Activated T-helper 1 cell treated with anti-CD3 and anti-CD28 coated beads, Interleukin-2, amount 50 U/mL, for 16 hours (primary cell): ENCODE results near the gene LONRF2.
A peak's percentile ranks its signal among the peaks of the same experiment; 100 is the strongest.

ENCODE experiments used
- DNase-seq, 2 donors: peaks; one replicate each; pipeline ENCODE4 v3.0.0-alpha.2; 2020; ENCODE audit warnings: low read depth in 1 of 2, low spot score in 1 of 2

LONRF2 gene

GRCh38 chr2:100276716-100277115, 45.6 kb downstream of the LONRF2 start:
- no peak for DNase-seq

- DNase-seq: no peak
Observed at GRCh38 chr2:100275200-100275589, 47.1 kb downstream of the LONRF2 start.

DNA sequence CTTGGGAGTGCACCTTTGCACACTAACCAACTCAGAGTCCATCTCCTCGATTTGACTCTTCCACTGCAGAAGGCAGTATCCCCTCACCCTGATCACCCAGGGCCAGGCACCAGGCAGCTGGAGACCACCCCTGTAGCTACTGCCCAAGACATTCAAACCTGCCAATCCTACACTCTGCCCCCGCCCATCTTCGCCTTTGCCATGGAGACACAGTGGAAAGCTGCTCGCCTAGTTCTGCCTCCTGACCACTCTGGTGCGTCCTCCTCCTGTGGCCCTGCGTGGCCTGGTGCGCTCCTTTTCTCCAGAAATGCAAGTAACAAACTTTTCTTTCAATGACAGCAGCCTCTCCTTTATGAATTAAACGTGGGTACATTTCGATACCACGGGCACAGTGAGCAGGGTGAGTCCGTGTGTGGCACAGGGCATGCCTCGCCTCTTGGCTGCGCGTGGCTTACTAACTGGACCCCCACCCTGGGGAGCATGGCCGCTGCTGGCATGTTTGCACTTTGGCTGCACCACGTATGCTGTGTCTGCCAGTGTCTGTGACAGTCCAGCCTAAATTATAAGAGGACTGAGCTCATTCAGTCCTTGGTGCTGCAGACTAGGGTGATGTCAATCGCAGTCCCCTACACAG, 47.6 kb downstream of the LONRF2 start:
- no peak for DNase-seq

- DNase-seq: no peak
Observed at GRCh38 chr2:100274076-100274475, 48.2 kb downstream of the LONRF2 start.

DNA sequence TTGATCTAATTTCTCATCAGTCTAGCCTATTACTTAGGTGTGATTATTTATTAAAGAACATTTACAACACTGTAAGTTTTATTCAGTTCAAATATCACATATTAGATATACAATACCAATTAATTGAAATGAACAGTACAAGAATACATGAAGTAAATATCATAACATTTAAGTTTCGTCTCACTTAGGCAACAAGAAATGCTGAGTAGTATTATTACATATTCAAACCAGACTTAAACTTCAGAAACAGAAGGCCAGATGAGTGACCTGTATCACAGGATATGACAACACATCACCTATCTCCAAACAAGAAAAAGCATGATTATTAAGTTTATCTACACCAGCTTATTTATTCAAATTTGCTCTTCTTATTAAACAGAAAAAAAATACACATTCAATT, 48.9 kb downstream of the LONRF2 start:
- DNase-seq: no peak

DNA sequence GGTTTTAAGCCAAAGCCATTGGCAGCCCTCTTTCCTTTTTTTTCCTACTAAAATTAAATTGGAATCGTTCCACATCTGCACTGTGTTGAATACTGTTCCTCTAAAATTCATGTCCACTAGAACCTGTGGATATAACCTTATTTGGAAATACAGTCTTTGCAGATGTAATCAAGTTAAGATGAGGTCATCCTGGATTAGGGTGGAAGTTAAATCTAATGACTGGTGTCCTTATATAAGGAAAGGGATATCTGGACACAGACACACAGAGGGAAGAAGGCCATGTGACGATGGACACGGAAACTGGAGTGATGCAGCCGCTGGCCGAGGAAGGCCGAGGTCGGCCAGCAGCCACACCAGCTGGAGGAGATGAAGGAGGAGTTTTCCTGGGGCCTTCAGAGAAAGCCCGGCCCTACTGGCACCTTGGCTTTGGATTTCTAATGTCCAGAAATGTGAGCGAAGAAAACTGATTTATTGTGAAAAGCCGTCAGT, 49.4 kb downstream of the LONRF2 start:
- DNase-seq: no peak

- no peak for DNase-seq
Observed at GRCh38 chr2:100271210-100271609, 51.1 kb downstream of the LONRF2 start.

DNA sequence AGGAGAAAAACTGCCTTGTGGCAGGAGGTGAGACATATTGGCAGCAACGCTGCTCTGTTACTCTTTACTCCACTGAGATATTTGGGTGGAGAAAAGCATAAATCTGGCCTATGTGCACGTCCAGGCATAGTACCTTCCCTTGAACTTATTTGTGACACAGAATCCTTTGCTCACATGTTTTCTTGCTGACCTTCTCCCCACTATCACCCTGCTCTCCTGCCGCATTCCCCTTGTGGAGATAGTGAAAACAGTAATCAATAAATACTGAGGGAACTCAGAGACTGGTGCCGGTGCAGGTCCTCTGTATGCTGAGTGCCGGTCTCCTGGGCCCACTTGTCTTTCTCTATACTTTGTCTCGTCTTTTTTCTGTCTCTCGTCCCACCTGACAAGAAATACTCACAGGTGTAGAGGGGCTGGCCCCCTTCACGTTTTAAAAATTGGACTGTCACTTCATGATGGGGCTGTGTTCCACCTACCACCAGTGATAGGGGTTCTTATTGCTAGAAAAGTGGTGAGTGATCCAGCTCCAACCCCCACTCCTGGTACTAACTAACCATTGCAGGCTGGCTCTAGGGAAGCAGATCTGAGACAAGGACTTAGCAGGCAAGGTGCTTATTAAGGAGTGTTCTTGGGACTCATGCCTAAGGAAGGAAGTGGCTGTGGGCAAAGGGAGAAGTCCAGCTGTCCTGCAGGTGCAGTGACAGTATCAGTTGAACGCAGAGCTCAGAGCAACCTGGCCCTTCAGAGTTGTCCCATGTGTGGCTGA, 51.7 kb downstream of the LONRF2 start:
- no peak for DNase-seq

DNA sequence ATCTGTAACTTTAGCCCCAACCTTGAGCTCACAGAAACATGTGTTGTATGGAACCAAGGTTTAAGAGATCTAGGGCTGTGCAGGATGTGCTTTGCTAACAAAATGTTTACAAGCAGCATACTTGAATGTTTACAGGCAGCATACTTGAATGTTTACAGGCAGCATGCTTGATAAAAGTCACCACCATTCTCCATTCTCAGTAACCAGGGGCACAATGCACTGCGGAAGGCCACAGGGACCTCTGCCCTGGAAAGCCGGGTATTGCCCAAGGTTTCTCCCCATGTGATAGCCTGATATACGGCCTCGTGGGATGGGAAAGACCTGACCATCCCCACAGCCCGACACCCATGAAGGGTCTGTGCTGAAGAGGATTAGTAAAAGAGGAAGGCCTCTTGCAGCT, 52.4 kb downstream of the LONRF2 start:
- DNase-seq: no peak

- no peak for DNase-seq
Observed at GRCh38 chr2:100268986-100269385, 53.3 kb downstream of the LONRF2 start.

DNA sequence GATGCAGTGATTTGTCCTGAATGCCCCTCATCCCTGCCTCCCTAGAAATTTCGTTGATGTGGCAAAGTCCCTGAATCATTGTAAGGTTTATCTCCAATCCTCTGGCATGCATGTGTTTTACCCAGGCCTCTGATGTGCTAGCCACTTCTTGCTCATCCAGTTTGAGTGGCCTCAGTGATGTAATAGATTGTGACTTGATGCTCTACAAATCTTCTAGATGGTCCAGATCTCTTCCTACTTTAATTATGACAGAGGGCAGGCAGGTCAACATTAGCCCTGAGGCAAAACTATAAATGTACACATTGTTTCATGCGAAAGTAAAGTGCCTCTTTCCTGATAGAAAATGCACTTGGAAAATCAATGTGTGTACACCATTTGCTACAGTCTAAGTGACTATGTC, 54.5 kb downstream of the LONRF2 start:
- no peak for DNase-seq

GRCh38 chr2:100266126-100266525, 56.2 kb downstream of the LONRF2 start:
- no peak for DNase-seq

- no peak for DNase-seq
Observed at GRCh38 chr2:100265226-100265625, 57.1 kb downstream of the LONRF2 start.

- DNase-seq: no peak
Observed at GRCh38 chr2:100264651-100265050, 57.6 kb downstream of the LONRF2 start.

- DNase-seq: no peak
Observed at GRCh38 chr2:100264121-100264520, 58.2 kb downstream of the LONRF2 start.

- DNase-seq: peak; percentile 20 to 24
Observed at GRCh38 chr2:100262555-100263320, 59.6 kb downstream of the LONRF2 start.

GRCh38 chr2:100262046-100262445, 60.3 kb downstream of the LONRF2 start:
- DNase-seq: no peak

- no peak for DNase-seq
Observed at GRCh38 chr2:100260712-100261620, 61.3 kb downstream of the LONRF2 start.

DNA sequence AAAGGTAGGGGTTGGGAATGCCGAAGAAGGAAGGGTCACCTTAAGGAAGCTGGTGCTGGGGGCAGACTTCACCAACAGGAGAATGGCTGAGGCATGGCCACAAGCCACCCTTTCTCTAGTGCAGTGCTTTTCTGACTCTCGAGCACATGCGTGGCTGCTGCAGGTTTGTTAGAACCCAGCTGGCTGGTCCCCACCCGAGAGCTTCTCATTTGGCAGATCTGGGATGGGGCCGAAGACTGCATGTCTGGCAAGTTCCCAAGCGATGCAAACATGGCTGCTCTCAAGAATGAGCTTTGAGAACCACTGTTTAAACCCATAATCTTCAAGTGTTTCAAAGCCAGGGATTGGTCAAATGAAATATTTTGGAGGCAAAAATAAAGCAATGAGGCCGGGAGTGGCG, 63.2 kb downstream of the LONRF2 start:
- no peak for DNase-seq

GRCh38 chr2:100257939-100258338, 64.4 kb downstream of the LONRF2 start:
- no peak for DNase-seq

GRCh38 chr2:100256849-100257248, 65.5 kb downstream of the LONRF2 start:
- no peak for DNase-seq
